Renal cortical epithelial cell (primary cell): ENCODE results near the gene PFKL. TPM values are rescaled to one million over a fixed set of nuclear protein-coding genes. Genes with fewer than 3 reads are reported as not detected.

Experiments used
- DNase-seq: peaks from one replicate; pipeline ENCODE4 v3.0.0-alpha.2; 2011; ENCODE audit warnings: low read depth
- total RNA-seq: library from RNA; depleted of rRNA; stranded (reverse); fragments of >200 nt; gene quantifications from 2 replicates; pipeline ENCODE4 v1.2.3, GENCODE V29; 2014

The PFKL gene
- total RNA-seq = 173 and 250 TPM in 2 replicates

GRCh38 chr21:44299458-44300261 is at the start of gene PFKL:
Gene PFKL, plus strand, starts transcription at chr21:44300053. Its CDS starts 53 bp downstream, at chr21:44300106.
- DNase-seq = peak; percentile 19

GRCh38 chr21:44253832-44254710 is 45.8 kb upstream of the PFKL start:
- DNase-seq = no peak

- DNase-seq = no peak
Measured at GRCh38 chr21:44255511-44255981, 44.3 kb upstream of the PFKL start.

GRCh38 chr21:44258056-44258725 is 41.7 kb upstream of the PFKL start:
- DNase-seq = no peak

- DNase-seq = no peak
Measured at GRCh38 chr21:44259082-44259705, 40.7 kb upstream of the PFKL start.

GRCh38 chr21:44260066-44260465 is 39.8 kb upstream of the PFKL start:
- DNase-seq = no peak

- no peak for DNase-seq
Measured at GRCh38 chr21:44260791-44261631, 38.8 kb upstream of the PFKL start.

- no peak for DNase-seq
Measured at GRCh38 chr21:44261675-44262295, 38.1 kb upstream of the PFKL start, which contains the start of gene DNMT3L. Gene DNMT3L, minus strand, starts transcription at chr21:44261897. Its CDS starts 638 bp downstream, at chr21:44261259.

GRCh38 chr21:44262338-44263056 is 37.4 kb upstream of the PFKL start:
- DNase-seq = no peak

- no peak for DNase-seq
Measured at GRCh38 chr21:44263221-44263760, 36.6 kb upstream of the PFKL start.

GRCh38 chr21:44263768-44264167 is 36.1 kb upstream of the PFKL start:
- DNase-seq = no peak

- no peak for DNase-seq
Measured at GRCh38 chr21:44265734-44266270, 34.1 kb upstream of the PFKL start.

GRCh38 chr21:44267655-44268142 is 32.2 kb upstream of the PFKL start:
- DNase-seq = no peak

- DNase-seq = no peak
Measured at GRCh38 chr21:44269090-44269489, 30.8 kb upstream of the PFKL start.

GRCh38 chr21:44271558-44272283 is 28.1 kb upstream of the PFKL start:
- no peak for DNase-seq

GRCh38 chr21:44272284-44272858 is 27.5 kb upstream of the PFKL start:
- no peak for DNase-seq

GRCh38 chr21:44273046-44273445 is 26.8 kb upstream of the PFKL start:
- no peak for DNase-seq

GRCh38 chr21:44275041-44275440 is 24.8 kb upstream of the PFKL start:
- no peak for DNase-seq
